Measurements from ENCODE around the gene RAP1GDS1.
"Not testable (repeated sequence)": the region's sequence is repeated elsewhere in the genome, so short reads cannot be mapped to it uniquely, and the experiment has no call there.

Gene RAP1GDS1

GRCh38 chr4:98289375-98289774, 28.2 kb downstream of the RAP1GDS1 start:
- DNase-seq (ENCODE audit: low spot score) = peak; percentile 45

GRCh38 chr4:98290511-98290910, 29.3 kb downstream of the RAP1GDS1 start:
- DNase-seq (ENCODE audit: low spot score) = peak; percentile 37

GRCh38 chr4:98293104-98293887, 32.1 kb downstream of the RAP1GDS1 start:
- no peak for DNase-seq (ENCODE audit: low spot score)

GRCh38 chr4:98298022-98298421, 36.8 kb downstream of the RAP1GDS1 start:
- DNase-seq (ENCODE audit: low spot score) = no peak

GRCh38 chr4:98300706-98301105, 39.5 kb downstream of the RAP1GDS1 start:
- DNase-seq (ENCODE audit: low spot score) = no peak

GRCh38 chr4:98305576-98305975, 44.4 kb downstream of the RAP1GDS1 start:
- no peak for DNase-seq (ENCODE audit: low spot score)

- DNase-seq (ENCODE audit: low spot score) = no peak
These were observed 49.7 kb downstream of the RAP1GDS1 start for GRCh38 chr4:98310867-98311266.

GRCh38 chr4:98311656-98312055, 50.5 kb downstream of the RAP1GDS1 start:
- DNase-seq (ENCODE audit: low spot score) = no peak

- no peak for DNase-seq (ENCODE audit: low spot score)
These were observed 53.8 kb downstream of the RAP1GDS1 start for GRCh38 chr4:98314791-98315565.

GRCh38 chr4:98318521-98318920, 57.3 kb downstream of the RAP1GDS1 start:
- DNase-seq (ENCODE audit: low spot score) = no peak

- no peak for DNase-seq (ENCODE audit: low spot score)
These were observed 57.8 kb downstream of the RAP1GDS1 start for GRCh38 chr4:98319021-98319420.

GRCh38 chr4:98326168-98326567, 65.0 kb downstream of the RAP1GDS1 start:
- DNase-seq (ENCODE audit: low spot score) = no peak

- no peak for DNase-seq (ENCODE audit: low spot score)
These were observed 66.5 kb downstream of the RAP1GDS1 start for GRCh38 chr4:98327694-98328093.

GRCh38 chr4:98329879-98330640, 68.9 kb downstream of the RAP1GDS1 start:
- DNase-seq (ENCODE audit: low spot score) = not testable (repeated sequence)

GRCh38 chr4:98332017-98332416, 70.8 kb downstream of the RAP1GDS1 start:
- no peak for DNase-seq (ENCODE audit: low spot score)

- no peak for DNase-seq (ENCODE audit: low spot score)
These were observed 73.3 kb downstream of the RAP1GDS1 start for GRCh38 chr4:98334461-98334860.

- DNase-seq (ENCODE audit: low spot score) = no peak
These were observed 77.7 kb downstream of the RAP1GDS1 start for GRCh38 chr4:98338761-98339438.

GRCh38 chr4:98341309-98341708, 80.1 kb downstream of the RAP1GDS1 start:
- peak; percentile 12 for DNase-seq (ENCODE audit: low spot score)

GRCh38 chr4:98343626-98344025, 82.4 kb downstream of the RAP1GDS1 start:
- DNase-seq (ENCODE audit: low spot score) = no peak

GRCh38 chr4:98345838-98346237, 84.7 kb downstream of the RAP1GDS1 start:
- DNase-seq (ENCODE audit: low spot score) = no peak

- no peak for DNase-seq (ENCODE audit: low spot score)
These were observed 91.2 kb downstream of the RAP1GDS1 start for GRCh38 chr4:98352396-98352795.

GRCh38 chr4:98352940-98353339, 91.8 kb downstream of the RAP1GDS1 start:
- DNase-seq (ENCODE audit: low spot score) = no peak

Measured in NAMALWA (cell line).